Glutamatergic neuron (in vitro differentiated cells): ENCODE measurements around the gene KLK12. TPM values are rescaled to one million over a fixed set of nuclear protein-coding genes. Genes with fewer than 3 reads are reported as not detected.
"Not testable (repeated sequence)": the region's sequence is repeated elsewhere in the genome, so short reads cannot be mapped to it uniquely, and the experiment has no call there.

ENCODE experiments used
- DNase-seq: peaks from one replicate; pipeline ENCODE4 v3.0.0; 2022
- H3K27ac Mint-ChIP-seq: one replicate; pipeline ENCODE4 v1.8.0; 2020; ENCODE audit warnings: mild to moderate bottlenecking, mixed read lengths, inconsistent platforms; ENCODE audit not compliant: unreplicated experiment
- H3K27me3 Mint-ChIP-seq: one replicate; pipeline ENCODE4 v1.8.0; 2020; ENCODE audit warnings: mild to moderate bottlenecking, moderate library complexity, mixed read lengths, inconsistent platforms; ENCODE audit not compliant: unreplicated experiment
- H3K36me3 Mint-ChIP-seq: one replicate; pipeline ENCODE4 v1.8.0; 2020; ENCODE audit warnings: mild to moderate bottlenecking, mixed read lengths, inconsistent platforms; ENCODE audit not compliant: unreplicated experiment
- H3K4me1 Mint-ChIP-seq: one replicate; pipeline ENCODE4 v1.8.0; 2020; ENCODE audit warnings: mild to moderate bottlenecking, low read depth, mixed read lengths, inconsistent platforms; ENCODE audit not compliant: unreplicated experiment
- H3K4me3 Mint-ChIP-seq: one replicate; pipeline ENCODE4 v1.8.0; 2020; ENCODE audit warnings: mild to moderate bottlenecking, mixed read lengths, inconsistent platforms; ENCODE audit not compliant: unreplicated experiment
- H3K9me3 Mint-ChIP-seq: one replicate; pipeline ENCODE4 v1.8.0; 2020; ENCODE audit warnings: mild to moderate bottlenecking, moderate library complexity, mixed read lengths, inconsistent platforms; ENCODE audit not compliant: unreplicated experiment
- CTCF ChIP-seq: fragments of 200-600 bp; sonication (generic); IDR thresholded peaks from one replicate; pipeline ENCODE4 v1.5.0; 2021; ENCODE audit not compliant: partially characterized antibody, unreplicated experiment
- total RNA-seq: library from RNA; stranded (reverse); fragmentation: NEBNext Ultra II Directional; extraction: Animal tissue kit (Norgen Biotek cat#: 25700); gene quantifications from one replicate; pipeline ENCODE4 v1.2.1, GENCODE V29; 2021; ENCODE audit not compliant: unreplicated experiment

KLK12 gene
- total RNA-seq, 1 donor from 2014 or later, result 0.66 TPM

GRCh38 chr19:50994129-50994528 lies 40.7 kb downstream of the KLK12 start:
- TF ChIP-seq CTCF, result no peak

GRCh38 chr19:50992666-50993035 lies 42.2 kb downstream of the KLK12 start:
- Mint-ChIP-seq H3K27me3 (peaks cover 10% of the 10 kb centered on the region), H3K9me3 (peaks cover 8% of the 10 kb centered on the region), H3K36me3 (no peaks in the 10 kb centered on the region), H3K4me3 (no peak overlapping the region), H3K27ac (no peak overlapping the region), H3K4me1 (no peaks in the 10 kb centered on the region)
- DNase-seq, result no peak
- no peak for TF ChIP-seq CTCF

More at GRCh38 chr19:50994129-50994528, 40.7 kb downstream of the KLK12 start:
- Mint-ChIP-seq H3K9me3 (peaks cover 8% of the 10 kb centered on the region), H3K27ac (no peak overlapping the region), H3K4me1 (no peaks in the 10 kb centered on the region), H3K4me3 (no peak overlapping the region), H3K27me3 (peaks cover 13% of the 10 kb centered on the region), H3K36me3 (no peaks in the 10 kb centered on the region)
- DNase-seq, result no peak

GRCh38 chr19:50984416-50984815 lies 50.4 kb downstream of the KLK12 start:
- H3K27me3 Mint-ChIP-seq, H3K4me1 Mint-ChIP-seq: not testable (repeated sequence)

GRCh38 chr19:50983625-50984292 lies 51.0 kb downstream of the KLK12 start, which contains the start of gene KLK7:
Gene KLK7, minus strand, starts transcription at chr19:50983917. Its CDS starts 1,518 bp downstream, at chr19:50982399.
- Mint-ChIP-seq H3K27ac (no peak within 1 kb of the TSS), H3K4me1 (no peaks in the 10 kb centered on the region), H3K9me3 (no peaks in the 10 kb centered on the region), H3K4me3 (no peak within 1 kb of the TSS), H3K36me3 (no peaks in the 10 kb centered on the region), H3K27me3 (peaks cover 10% of the 10 kb centered on the region)
- DNase-seq, result no peak
- TF ChIP-seq CTCF, result no peak

More at GRCh38 chr19:50984416-50984815, 50.4 kb downstream of the KLK12 start:
- not testable (repeated sequence) for H3K27ac Mint-ChIP-seq, H3K4me3 Mint-ChIP-seq, H3K9me3 Mint-ChIP-seq, H3K36me3 Mint-ChIP-seq, DNase-seq

- Mint-ChIP-seq H3K27ac (no peak overlapping the region), H3K36me3 (no peaks in the 10 kb centered on the region), H3K9me3 (no peaks in the 10 kb centered on the region), H3K27me3 (peaks cover 13% of the 10 kb centered on the region), H3K4me1 (no peaks in the 10 kb centered on the region), H3K4me3 (no peak overlapping the region)
- TF ChIP-seq CTCF, result no peak
- no peak for DNase-seq
These were observed 52.6 kb downstream of the KLK12 start for GRCh38 chr19:50982186-50982585.
